ENCODE measurements around the gene CALM1. TPM values are rescaled to one million over a fixed set of nuclear protein-coding genes. Genes with fewer than 3 reads are reported as not detected.

Gene CALM1
- total and polyA plus RNA-seq, 10 of the 15 experiments (the other 5 are each of a cell fraction or from before 2014, with no cell fraction given), result 110 to 729 (median 261) TPM

DNA sequence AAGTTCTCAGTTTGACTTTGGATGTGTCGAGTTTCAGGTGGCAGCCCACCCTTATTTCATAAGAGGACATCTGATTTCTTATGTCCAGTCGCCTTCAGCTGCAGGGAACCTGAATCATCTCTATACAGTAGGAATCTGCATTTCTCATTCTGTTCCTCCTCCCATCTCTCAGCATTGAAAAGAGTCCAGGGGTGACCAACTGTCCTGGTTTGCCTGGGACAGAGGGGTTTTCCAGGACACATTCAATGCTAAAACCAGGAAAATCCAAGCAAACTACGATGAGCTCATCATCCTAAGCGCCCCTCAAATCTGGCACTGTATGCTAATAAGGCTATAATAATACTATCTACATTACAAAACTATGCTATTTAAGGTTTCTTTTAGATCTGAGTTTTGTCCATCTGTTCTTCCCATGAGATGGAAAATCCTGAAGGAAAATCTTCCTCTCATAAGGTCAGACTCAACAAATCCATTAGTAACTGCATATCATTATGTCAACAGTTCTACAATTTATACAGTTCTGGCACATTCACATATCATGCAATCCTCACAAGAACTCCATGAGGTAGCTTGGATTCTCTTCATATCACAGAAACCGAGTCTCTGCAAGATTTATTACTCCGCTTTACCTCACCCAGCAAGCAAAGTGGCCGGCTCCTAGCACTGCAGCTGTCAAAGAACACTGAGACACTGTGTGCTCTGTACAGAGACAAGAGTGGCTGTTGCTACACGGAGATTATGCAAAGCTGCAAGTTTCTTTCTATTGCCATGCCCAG lies 15.6 kb upstream of the CALM1 start:
- ChIA-PET RAD21 (ENCODE audit: unreplicated experiment) (no interaction called here), POLR2A (interaction anchor here (0.8 to 5.8 kb wide), 2 partner anchors 15 to 19 kb away, joined by 3 to 43 read pairs; partner anchors contain the start of gene CALM1), CTCF (interaction anchor here (1.2 to 2.9 kb wide), 5 partner anchors 15 to 378 kb away, joined by 3 to 17 read pairs (median 5); partner anchors contain the start of gene CALM1), SMC1A (ENCODE audit: uncharacterized antibody, unreplicated experiment) (interaction anchor here (1.2 kb wide), 1 partner anchor 50 kb away, joined by 3 read pairs; no protein-coding TSS in a partner anchor)
- no peak overlapping the region for H3K4me2 ChIP-seq (ENCODE audit: control insufficient read depth, insufficient read depth)
- no peak for DNase-seq (ENCODE audit: low read depth, low spot score)
- H3K36me3 ChIP-seq (ENCODE audit: control insufficient read depth in 2 of 2, insufficient read depth in 2 of 2, low read length in 1 of 2), result no peaks in the 10 kb centered on the region
- H4K20me1 ChIP-seq (ENCODE audit: control insufficient read depth, insufficient read depth), result no peaks in the 10 kb centered on the region
- no peaks in the 10 kb centered on the region for H3K9me3 ChIP-seq (replicated peaks; ENCODE audit: control insufficient read depth, insufficient read depth, low read length)
- no peak overlapping the region for H3K4me3 ChIP-seq
- no TSS peak for BruUV-seq (replicated peaks)
- H3K9ac ChIP-seq (ENCODE audit: control insufficient read depth, insufficient read depth, low read length), result no peak overlapping the region
- intact Hi-C loops (cut with micrococcal nuclease; ENCODE audit: unreplicated experiment), result loop anchor here (5.0 kb wide), 1 partner anchor 124 kb away; the partner anchor contains the start of gene PSMC1
- H3K4me1 ChIP-seq (ENCODE audit: control insufficient read depth, insufficient read depth, low read length), result peaks cover 7% of the 10 kb centered on the region
- in situ Hi-C loops (cut with MboI), result loop anchor here (25.0 kb wide), 1 partner anchor 1131 kb away; the partner anchor contains the start of gene PPP4R3A
- H2AFZ ChIP-seq (ENCODE audit: control insufficient read depth, low read depth, low read length), result no peak overlapping the region
- no peaks in the 10 kb centered on the region for H3K27me3 ChIP-seq (replicated peaks in 1 of 2; ENCODE audit: control insufficient read depth in 2 of 2, insufficient read depth in 2 of 2, low read length in 1 of 2)
- no peak for FAIRE-seq
- H3K79me2 ChIP-seq (ENCODE audit: control insufficient read depth, insufficient read depth, low read length), result no peaks in the 10 kb centered on the region; the same call in none of the 2 replicates
- 59% methylated on average over 8 of the region's 8 CpGs for WGBS (ENCODE audit: insufficient coverage, insufficient replicate concordance, low lambda C conversion rate, missing lambda C conversion rate)
- ATAC-seq, result no peak
- no peak overlapping the region for H3K27ac ChIP-seq (ENCODE audit: control insufficient read depth, insufficient read depth)
- TF ChIP-seq POU2F2 (IDR thresholded peaks at IDR 0.05; ENCODE audit: borderline replicate concordance, low read depth, low read length) (no peak), EZH2 (IDR thresholded peaks at IDR 0.05; ENCODE audit: borderline replicate concordance, control insufficient read depth, low read depth, low read length) (no peak), EP300 (IDR thresholded peaks at IDR 0.05; ENCODE audit: borderline replicate concordance in 1 of 2, control insufficient read depth in 1 of 2, low read depth in 2 of 2, low read length in 2 of 2) (no peak), KLF5 (IDR thresholded peaks at IDR 0.05; ENCODE audit: partially characterized antibody) (no peak), ASH2L (IDR thresholded peaks at IDR 0.05; ENCODE audit: borderline replicate concordance, low read depth) (no peak), ZNF274 (IDR thresholded peaks at IDR 0.05; ENCODE audit: insufficient read depth, insufficient read length) (no peak), MYC (IDR thresholded peaks at IDR 0.05; ENCODE audit: insufficient read depth, insufficient read length, insufficient replicate concordance, low read length, severe bottlenecking) (no peak), HDAC6 (IDR thresholded peaks at IDR 0.05; ENCODE audit: unreplicated experiment) (no peak), RBBP5 (conservative IDR thresholded peaks at IDR 0.05) (no peak), TAF1 (IDR thresholded peaks at IDR 0.05; ENCODE audit: borderline replicate concordance, low read depth, low read length) (no peak), ZZZ3 (IDR thresholded peaks at IDR 0.05; ENCODE audit: control insufficient read depth, insufficient read length, low read depth) (no peak)
- TF ChIP-seq, protein P1, sequence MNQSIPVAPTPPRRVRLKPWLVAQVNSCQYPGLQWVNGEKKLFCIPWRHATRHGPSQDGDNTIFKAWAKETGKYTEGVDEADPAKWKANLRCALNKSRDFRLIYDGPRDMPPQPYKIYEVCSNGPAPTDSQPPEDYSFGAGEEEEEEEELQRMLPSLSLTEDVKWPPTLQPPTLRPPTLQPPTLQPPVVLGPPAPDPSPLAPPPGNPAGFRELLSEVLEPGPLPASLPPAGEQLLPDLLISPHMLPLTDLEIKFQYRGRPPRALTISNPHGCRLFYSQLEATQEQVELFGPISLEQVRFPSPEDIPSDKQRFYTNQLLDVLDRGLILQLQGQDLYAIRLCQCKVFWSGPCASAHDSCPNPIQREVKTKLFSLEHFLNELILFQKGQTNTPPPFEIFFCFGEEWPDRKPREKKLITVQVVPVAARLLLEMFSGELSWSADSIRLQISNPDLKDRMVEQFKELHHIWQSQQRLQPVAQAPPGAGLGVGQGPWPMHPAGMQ (IDR thresholded peaks at IDR 0.05; ENCODE audit: borderline replicate concordance), result no peak
- TF ChIP-seq, protein P2, sequence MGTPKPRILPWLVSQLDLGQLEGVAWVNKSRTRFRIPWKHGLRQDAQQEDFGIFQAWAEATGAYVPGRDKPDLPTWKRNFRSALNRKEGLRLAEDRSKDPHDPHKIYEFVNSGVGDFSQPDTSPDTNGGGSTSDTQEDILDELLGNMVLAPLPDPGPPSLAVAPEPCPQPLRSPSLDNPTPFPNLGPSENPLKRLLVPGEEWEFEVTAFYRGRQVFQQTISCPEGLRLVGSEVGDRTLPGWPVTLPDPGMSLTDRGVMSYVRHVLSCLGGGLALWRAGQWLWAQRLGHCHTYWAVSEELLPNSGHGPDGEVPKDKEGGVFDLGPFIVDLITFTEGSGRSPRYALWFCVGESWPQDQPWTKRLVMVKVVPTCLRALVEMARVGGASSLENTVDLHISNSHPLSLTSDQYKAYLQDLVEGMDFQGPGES (IDR thresholded peaks at IDR 0.05), result no peak
- TF ChIP-seq, protein P3, sequence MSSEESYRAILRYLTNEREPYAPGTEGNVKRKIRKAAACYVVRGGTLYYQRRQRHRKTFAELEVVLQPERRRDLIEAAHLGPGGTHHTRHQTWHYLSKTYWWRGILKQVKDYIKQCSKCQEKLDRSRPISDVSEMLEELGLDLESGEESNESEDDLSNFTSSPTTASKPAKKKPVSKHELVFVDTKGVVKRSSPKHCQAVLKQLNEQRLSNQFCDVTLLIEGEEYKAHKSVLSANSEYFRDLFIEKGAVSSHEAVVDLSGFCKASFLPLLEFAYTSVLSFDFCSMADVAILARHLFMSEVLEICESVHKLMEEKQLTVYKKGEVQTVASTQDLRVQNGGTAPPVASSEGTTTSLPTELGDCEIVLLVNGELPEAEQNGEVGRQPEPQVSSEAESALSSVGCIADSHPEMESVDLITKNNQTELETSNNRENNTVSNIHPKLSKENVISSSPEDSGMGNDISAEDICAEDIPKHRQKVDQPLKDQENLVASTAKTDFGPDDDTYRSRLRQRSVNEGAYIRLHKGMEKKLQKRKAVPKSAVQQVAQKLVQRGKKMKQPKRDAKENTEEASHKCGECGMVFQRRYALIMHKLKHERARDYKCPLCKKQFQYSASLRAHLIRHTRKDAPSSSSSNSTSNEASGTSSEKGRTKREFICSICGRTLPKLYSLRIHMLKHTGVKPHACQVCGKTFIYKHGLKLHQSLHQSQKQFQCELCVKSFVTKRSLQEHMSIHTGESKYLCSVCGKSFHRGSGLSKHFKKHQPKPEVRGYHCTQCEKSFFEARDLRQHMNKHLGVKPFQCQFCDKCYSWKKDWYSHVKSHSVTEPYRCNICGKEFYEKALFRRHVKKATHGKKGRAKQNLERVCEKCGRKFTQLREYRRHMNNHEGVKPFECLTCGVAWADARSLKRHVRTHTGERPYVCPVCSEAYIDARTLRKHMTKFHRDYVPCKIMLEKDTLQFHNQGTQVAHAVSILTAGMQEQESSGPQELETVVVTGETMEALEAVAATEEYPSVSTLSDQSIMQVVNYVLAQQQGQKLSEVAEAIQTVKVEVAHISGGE (CRISPR knock-in tag; IDR thresholded peaks at IDR 0.05), result no peak

All from GM12878 (cell line).